ENCODE data around the gene PLEKHG2.

The PLEKHG2 gene

GRCh38 chr19:39428283-39429112 lies 16.0 kb downstream of the PLEKHG2 start:
- peak overlapping the region; percentile 41 for H3K4ac ChIP-seq (ENCODE audit: low read depth, low read length)
- no peak overlapping the region for H3K4me3 ChIP-seq (ENCODE audit: low read length)
- peaks cover 3% of the 10 kb centered on the region for H3K79me2 ChIP-seq (ENCODE audit: control insufficient read depth, insufficient read depth, low read length)
- no peak overlapping the region for H4K5ac ChIP-seq (ENCODE audit: low read length)
- H3K56ac ChIP-seq (ENCODE audit: low read length) = peak overlapping the region; percentile 68
- peak overlapping the region; percentile 62 for H3K9ac ChIP-seq (ENCODE audit: low read length)
- peaks cover 10% of the 10 kb centered on the region for H3K79me1 ChIP-seq (ENCODE audit: low read length)
- no peak overlapping the region for H2BK120ac ChIP-seq (ENCODE audit: low read depth, low read length)
- peak overlapping the region; percentile 65 for H2BK5ac ChIP-seq (ENCODE audit: low read length)
- no peak overlapping the region for H4K8ac ChIP-seq (ENCODE audit: low read depth, low read length)
- peaks cover 30% of the 10 kb centered on the region for H3K36me3 ChIP-seq (ENCODE audit: control insufficient read depth, insufficient read depth, low read length)
- H2BK15ac ChIP-seq (replicated peaks; ENCODE audit: low read depth) = no peak overlapping the region
- no peak overlapping the region for H3K4me2 ChIP-seq (ENCODE audit: low read length)
- H3K27me3 ChIP-seq (ENCODE audit: insufficient read depth, low read length, poor library complexity) = no peaks in the 10 kb centered on the region
- peak overlapping the region; percentile 89 for H3K27ac ChIP-seq (ENCODE audit: low read depth, low read length)
- peak overlapping the region; percentile 81 for H3K23ac ChIP-seq (ENCODE audit: low read length)
- peak overlapping the region; percentile 88 for H3K18ac ChIP-seq (ENCODE audit: low read length)
- H2AK5ac ChIP-seq (ENCODE audit: low read length) = no peak overlapping the region
- WGBS (ENCODE audit: extremely low coverage, insufficient coverage, low lambda C conversion rate) = no CpG with 5 or more reads among the region's 23 CpGs
- peaks cover 8% of the 10 kb centered on the region for H3K4me1 ChIP-seq (ENCODE audit: control insufficient read depth, low read depth, low read length)
- DNase-seq = peak; percentile 97

GRCh38 chr19:39430675-39431593 lies 18.5 kb downstream of the PLEKHG2 start:
- H3K4me1 ChIP-seq (ENCODE audit: control insufficient read depth, low read depth, low read length) = peaks cover 14% of the 10 kb centered on the region
- no peak overlapping the region for H4K8ac ChIP-seq (ENCODE audit: low read depth, low read length)
- no peak overlapping the region for H3K18ac ChIP-seq (ENCODE audit: low read length)
- H3K79me1 ChIP-seq (ENCODE audit: low read length) = peaks cover 16% of the 10 kb centered on the region
- DNase-seq = peak; percentile 81
- no peak overlapping the region for H3K56ac ChIP-seq (ENCODE audit: low read length)
- H3K27me3 ChIP-seq (ENCODE audit: insufficient read depth, low read length, poor library complexity) = no peaks in the 10 kb centered on the region
- no peak overlapping the region for H3K23ac ChIP-seq (ENCODE audit: low read length)
- H3K9ac ChIP-seq (ENCODE audit: low read length) = no peak overlapping the region
- H3K79me2 ChIP-seq (ENCODE audit: control insufficient read depth, insufficient read depth, low read length) = peaks cover 25% of the 10 kb centered on the region
- H3K4me2 ChIP-seq (ENCODE audit: low read length) = no peak overlapping the region
- H2BK15ac ChIP-seq (replicated peaks; ENCODE audit: low read depth) = no peak overlapping the region
- H3K27ac ChIP-seq (ENCODE audit: low read depth, low read length) = no peak overlapping the region
- no peak overlapping the region for H4K5ac ChIP-seq (ENCODE audit: low read length)
- H3K4me3 ChIP-seq (ENCODE audit: low read length) = no peak overlapping the region
- H2BK120ac ChIP-seq (ENCODE audit: low read depth, low read length) = no peak overlapping the region
- no peak overlapping the region for H3K4ac ChIP-seq (ENCODE audit: low read depth, low read length)
- peaks cover 21% of the 10 kb centered on the region for H3K36me3 ChIP-seq (ENCODE audit: control insufficient read depth, insufficient read depth, low read length)
- no peak overlapping the region for H2BK5ac ChIP-seq (ENCODE audit: low read length)
- no peak overlapping the region for H2AK5ac ChIP-seq (ENCODE audit: low read length)
- WGBS (ENCODE audit: extremely low coverage, insufficient coverage, low lambda C conversion rate) = no CpG with 5 or more reads among the region's 25 CpGs

DNA sequence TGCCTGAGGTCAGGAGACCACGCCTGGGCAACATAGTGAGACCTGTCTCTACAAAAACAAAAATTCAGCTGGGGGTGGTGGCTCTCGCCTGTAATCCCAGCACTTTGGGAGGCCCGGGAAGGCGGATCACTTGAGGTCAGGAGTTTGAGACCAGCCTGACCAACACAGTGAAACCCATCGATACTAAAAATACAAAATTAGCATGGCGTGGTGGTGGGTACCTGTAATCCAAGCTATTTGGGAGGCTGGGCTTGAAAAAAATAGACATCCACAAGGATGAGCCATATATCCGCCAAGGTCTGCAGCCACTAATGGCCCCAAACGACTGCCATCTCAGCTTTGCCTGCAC lies 20.2 kb downstream of the PLEKHG2 start:
- Histone ChIP-seq H3K4ac (ENCODE audit: low read depth, low read length) (no peak overlapping the region), H3K79me2 (ENCODE audit: control insufficient read depth, insufficient read depth, low read length) (peaks cover 25% of the 10 kb centered on the region), H3K56ac (ENCODE audit: low read length) (no peak overlapping the region), H4K5ac (ENCODE audit: low read length) (no peak overlapping the region), H3K79me1 (ENCODE audit: low read length) (peaks cover 16% of the 10 kb centered on the region), H2BK5ac (ENCODE audit: low read length) (no peak overlapping the region), H3K9ac (ENCODE audit: low read length) (no peak overlapping the region), H3K27me3 (ENCODE audit: insufficient read depth, low read length, poor library complexity) (no peaks in the 10 kb centered on the region), H4K8ac (ENCODE audit: low read depth, low read length) (no peak overlapping the region), H3K4me2 (ENCODE audit: low read length) (no peak overlapping the region), H3K36me3 (ENCODE audit: control insufficient read depth, insufficient read depth, low read length) (peaks cover 21% of the 10 kb centered on the region), H3K18ac (ENCODE audit: low read length) (no peak overlapping the region), H3K27ac (ENCODE audit: low read depth, low read length) (no peak overlapping the region), H3K4me3 (ENCODE audit: low read length) (no peak overlapping the region), H3K4me1 (ENCODE audit: control insufficient read depth, low read depth, low read length) (peaks cover 17% of the 10 kb centered on the region), H3K23ac (ENCODE audit: low read length) (no peak overlapping the region), H2AK5ac (ENCODE audit: low read length) (no peak overlapping the region), H2BK120ac (ENCODE audit: low read depth, low read length) (no peak overlapping the region), H2BK15ac (replicated peaks; ENCODE audit: low read depth) (no peak overlapping the region)
- DNase-seq = no peak
- no CpG with 5 or more reads among the region's 8 CpGs for WGBS (ENCODE audit: extremely low coverage, insufficient coverage, low lambda C conversion rate)

- no peak overlapping the region for H3K18ac ChIP-seq (ENCODE audit: low read length)
- H2BK15ac ChIP-seq (replicated peaks; ENCODE audit: low read depth) = no peak overlapping the region
- H4K5ac ChIP-seq (ENCODE audit: low read length) = no peak overlapping the region
- peaks cover 16% of the 10 kb centered on the region for H3K79me1 ChIP-seq (ENCODE audit: low read length)
- peaks cover 21% of the 10 kb centered on the region for H3K36me3 ChIP-seq (ENCODE audit: control insufficient read depth, insufficient read depth, low read length)
- peaks cover 25% of the 10 kb centered on the region for H3K79me2 ChIP-seq (ENCODE audit: control insufficient read depth, insufficient read depth, low read length)
- peak overlapping the region; percentile 99 for H3K9ac ChIP-seq (ENCODE audit: low read length)
- H3K4me2 ChIP-seq (ENCODE audit: low read length) = peak overlapping the region; percentile 54
- no peak for DNase-seq
- H3K4ac ChIP-seq (ENCODE audit: low read depth, low read length) = no peak overlapping the region
- no peak overlapping the region for H4K8ac ChIP-seq (ENCODE audit: low read depth, low read length)
- no peak overlapping the region for H3K27ac ChIP-seq (ENCODE audit: low read depth, low read length)
- peak overlapping the region; percentile 40 for H3K56ac ChIP-seq (ENCODE audit: low read length)
- peaks cover 14% of the 10 kb centered on the region for H3K4me1 ChIP-seq (ENCODE audit: control insufficient read depth, low read depth, low read length)
- H3K23ac ChIP-seq (ENCODE audit: low read length) = no peak overlapping the region
- no peak overlapping the region for H3K4me3 ChIP-seq (ENCODE audit: low read length)
- no CpG with 5 or more reads among the region's 8 CpGs for WGBS (ENCODE audit: extremely low coverage, insufficient coverage, low lambda C conversion rate)
- no peak overlapping the region for H2BK5ac ChIP-seq (ENCODE audit: low read length)
- no peak overlapping the region for H2AK5ac ChIP-seq (ENCODE audit: low read length)
- no peak overlapping the region for H2BK120ac ChIP-seq (ENCODE audit: low read depth, low read length)
- H3K27me3 ChIP-seq (ENCODE audit: insufficient read depth, low read length, poor library complexity) = no peaks in the 10 kb centered on the region
Observed at GRCh38 chr19:39433480-39434079, 21.1 kb downstream of the PLEKHG2 start.

DNA sequence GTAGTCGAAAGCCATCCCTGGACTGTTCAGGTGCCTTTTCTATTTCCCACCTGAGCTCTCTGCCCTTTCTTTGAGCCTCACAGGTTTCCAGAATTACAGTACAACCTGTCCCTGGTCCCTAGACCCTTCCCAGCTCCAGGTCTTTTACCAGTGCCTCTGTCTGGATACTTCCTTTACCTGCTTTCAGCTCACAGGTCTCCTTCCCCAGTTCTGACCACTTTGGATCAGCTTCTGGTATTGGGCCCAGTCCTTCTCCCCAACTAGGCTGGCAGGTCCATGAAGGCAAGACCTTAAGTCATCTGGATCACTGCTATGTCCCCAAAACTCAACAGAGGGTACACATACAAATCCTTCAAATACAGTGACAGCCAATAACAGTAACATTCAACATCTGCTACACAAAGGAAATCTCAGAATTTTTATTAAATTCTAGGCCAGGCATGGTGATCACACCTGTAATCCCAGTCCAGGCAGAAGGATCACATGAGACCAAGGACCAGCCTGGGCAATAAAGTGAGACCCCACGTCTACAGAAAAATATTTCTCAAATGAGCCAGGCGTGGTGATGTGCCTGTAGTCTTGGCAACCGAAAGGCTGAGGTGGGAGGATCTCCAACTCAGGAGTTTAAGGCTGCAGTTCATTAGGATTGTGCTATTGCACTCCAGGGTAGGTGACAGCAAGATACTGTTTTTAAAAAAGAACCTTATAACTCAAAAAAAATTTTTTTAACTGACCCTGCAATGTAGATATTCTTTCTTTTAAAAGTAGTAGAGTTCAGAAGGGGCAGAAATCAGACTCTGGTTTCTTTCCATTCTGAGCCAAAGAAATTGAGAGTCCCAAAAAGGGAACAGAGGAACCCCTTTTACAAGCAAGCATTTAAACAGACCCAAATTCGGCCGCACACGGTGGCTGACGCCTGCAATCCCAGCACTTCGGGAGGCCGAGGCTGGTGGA lies 21.9 kb downstream of the PLEKHG2 start:
- Histone ChIP-seq H3K23ac (ENCODE audit: low read length) (no peak overlapping the region), H3K27ac (ENCODE audit: low read depth, low read length) (no peak overlapping the region), H3K9ac (ENCODE audit: low read length) (peak overlapping the region; percentile 99), H4K8ac (ENCODE audit: low read depth, low read length) (no peak overlapping the region), H3K4me1 (ENCODE audit: control insufficient read depth, low read depth, low read length) (peaks cover 11% of the 10 kb centered on the region), H3K4me3 (ENCODE audit: low read length) (peak overlapping the region; percentile 97), H3K79me1 (ENCODE audit: low read length) (peaks cover 16% of the 10 kb centered on the region), H3K36me3 (ENCODE audit: control insufficient read depth, insufficient read depth, low read length) (peaks cover 21% of the 10 kb centered on the region), H2AK5ac (ENCODE audit: low read length) (no peak overlapping the region), H3K79me2 (ENCODE audit: control insufficient read depth, insufficient read depth, low read length) (peaks cover 25% of the 10 kb centered on the region), H2BK5ac (ENCODE audit: low read length) (no peak overlapping the region), H3K27me3 (ENCODE audit: insufficient read depth, low read length, poor library complexity) (no peaks in the 10 kb centered on the region), H2BK15ac (replicated peaks; ENCODE audit: low read depth) (no peak overlapping the region), H3K4ac (ENCODE audit: low read depth, low read length) (no peak overlapping the region), H3K56ac (ENCODE audit: low read length) (peak overlapping the region; percentile 100), H2BK120ac (ENCODE audit: low read depth, low read length) (no peak overlapping the region), H3K4me2 (ENCODE audit: low read length) (peak overlapping the region; percentile 78), H4K5ac (ENCODE audit: low read length) (no peak overlapping the region), H3K18ac (ENCODE audit: low read length) (no peak overlapping the region)
- WGBS (ENCODE audit: extremely low coverage, insufficient coverage, low lambda C conversion rate) = no CpG with 5 or more reads among the region's 10 CpGs
- no peak for DNase-seq
